NK-92 (cell line): ENCODE measurements around the gene TSFM.
"Not testable (repeated sequence)": the region's sequence is repeated elsewhere in the genome, so short reads cannot be mapped to it uniquely, and the experiment has no call there.

ENCODE experiments used
- DNase-seq: peaks from one replicate; lab custom pipeline; 2025; ENCODE audit not compliant: unreplicated experiment; lab: John Stamatoyannopoulos, UW

TSFM gene

DNA sequence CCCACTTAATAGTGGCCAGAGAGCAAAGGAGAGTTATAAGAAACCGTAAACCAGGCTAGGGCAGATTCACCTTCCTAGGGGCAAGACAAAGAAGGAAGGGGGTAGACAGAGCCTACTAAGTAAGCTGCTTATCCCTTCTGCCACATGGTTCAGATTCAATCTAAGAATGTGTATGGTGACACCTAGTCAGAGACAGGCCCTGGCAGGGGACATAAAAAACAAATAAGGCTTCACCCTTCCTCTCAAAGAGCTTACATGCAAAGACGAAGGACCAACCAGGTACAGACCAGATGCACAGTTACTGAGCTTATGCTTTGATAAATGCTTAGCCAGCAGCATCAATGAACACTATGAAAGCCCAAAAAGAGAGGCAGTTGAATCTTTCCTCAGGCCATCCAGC is 20.1 kb upstream of the TSFM start:
- no peak for DNase-seq

DNA sequence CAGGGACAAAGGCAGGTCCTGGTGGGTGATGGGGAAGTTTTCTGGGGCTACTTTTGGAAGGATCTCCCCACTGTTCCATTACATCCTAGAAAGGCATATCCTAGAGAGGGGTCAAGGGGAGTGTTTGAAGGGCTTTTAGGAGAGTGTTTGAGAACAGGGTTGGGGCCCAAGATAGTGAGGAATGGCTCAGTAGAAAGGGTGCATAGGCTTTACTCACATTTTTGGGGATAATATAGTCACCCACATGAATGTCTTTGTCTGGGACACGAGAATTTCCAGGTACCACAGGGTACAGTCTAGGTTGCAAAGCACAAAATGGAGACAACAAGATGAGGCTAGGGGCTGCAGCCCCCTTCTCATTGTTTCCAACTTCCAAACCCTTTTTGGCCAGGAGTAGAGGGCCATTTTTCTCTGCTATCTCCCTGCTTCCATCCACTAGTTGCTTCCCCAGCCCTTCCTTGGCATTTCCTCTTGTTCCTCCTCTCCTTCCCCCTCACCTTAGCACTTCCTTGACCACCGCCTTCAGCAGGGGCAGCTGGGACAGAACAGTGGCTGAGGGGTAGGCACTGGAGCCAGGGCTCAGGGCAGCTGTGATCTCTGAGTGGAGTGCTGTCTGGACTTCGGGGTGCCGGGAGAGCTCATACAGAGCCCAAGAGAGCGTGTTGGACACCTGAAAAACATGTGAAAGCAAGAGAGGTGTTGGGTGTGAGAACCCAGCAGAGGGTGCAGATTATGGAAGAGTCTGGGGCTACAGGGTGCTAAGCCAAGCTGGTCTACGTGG is 18.5 kb upstream of the TSFM start:
- DNase-seq: no peak

DNA sequence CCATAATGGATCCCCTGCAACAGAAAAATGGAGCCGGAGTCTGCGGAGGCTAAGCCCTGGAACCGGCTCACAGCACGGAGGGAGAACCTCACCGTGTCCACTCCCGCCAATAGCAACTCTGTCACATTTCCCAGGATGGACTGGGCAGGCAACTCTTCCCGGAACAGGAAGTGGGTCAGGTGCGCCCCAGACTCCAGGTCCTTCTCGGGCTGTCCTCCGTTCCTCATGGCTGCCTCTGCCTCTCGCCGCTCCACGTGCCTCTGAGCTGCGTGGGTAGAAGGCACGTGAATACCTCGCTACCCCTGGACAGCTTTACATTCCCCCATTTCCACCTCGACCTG is 18.0 kb upstream of the TSFM start:
- DNase-seq: no peak

DNA sequence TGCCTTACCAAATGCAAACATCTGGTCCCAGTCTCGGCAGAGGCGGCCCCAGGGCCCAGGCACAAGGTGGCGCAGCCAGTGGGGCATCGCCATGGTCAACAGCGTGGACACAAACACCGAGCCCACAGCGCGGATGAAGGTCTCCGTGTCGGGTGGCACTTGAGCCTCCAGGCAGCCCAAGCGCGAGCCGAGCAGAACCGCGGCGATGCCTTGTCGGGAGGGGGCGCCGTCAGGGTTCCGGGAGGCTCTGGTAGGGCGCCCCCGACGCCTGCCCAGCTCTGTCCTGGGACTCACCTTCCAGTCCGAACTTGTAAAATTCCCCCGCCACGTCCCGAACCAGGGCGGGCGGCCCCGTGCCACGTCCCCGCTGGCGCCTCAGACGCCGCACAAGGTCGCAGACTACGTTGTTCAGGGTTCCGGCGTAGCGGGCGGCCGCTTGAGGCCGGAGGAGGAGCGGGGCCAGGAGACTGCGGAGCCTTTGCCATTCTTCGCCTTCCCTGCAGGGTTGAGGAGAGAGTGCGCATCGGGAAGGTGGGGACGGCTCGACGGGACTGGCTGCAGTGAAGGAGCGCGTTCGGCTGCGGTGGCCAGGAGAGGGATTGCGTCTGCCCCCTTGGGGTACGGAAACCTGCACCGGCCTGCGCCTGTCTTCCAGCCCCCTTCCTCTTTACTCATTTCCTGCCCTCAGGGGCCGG is 17.4 kb upstream of the TSFM start:
- DNase-seq: no peak

DNA sequence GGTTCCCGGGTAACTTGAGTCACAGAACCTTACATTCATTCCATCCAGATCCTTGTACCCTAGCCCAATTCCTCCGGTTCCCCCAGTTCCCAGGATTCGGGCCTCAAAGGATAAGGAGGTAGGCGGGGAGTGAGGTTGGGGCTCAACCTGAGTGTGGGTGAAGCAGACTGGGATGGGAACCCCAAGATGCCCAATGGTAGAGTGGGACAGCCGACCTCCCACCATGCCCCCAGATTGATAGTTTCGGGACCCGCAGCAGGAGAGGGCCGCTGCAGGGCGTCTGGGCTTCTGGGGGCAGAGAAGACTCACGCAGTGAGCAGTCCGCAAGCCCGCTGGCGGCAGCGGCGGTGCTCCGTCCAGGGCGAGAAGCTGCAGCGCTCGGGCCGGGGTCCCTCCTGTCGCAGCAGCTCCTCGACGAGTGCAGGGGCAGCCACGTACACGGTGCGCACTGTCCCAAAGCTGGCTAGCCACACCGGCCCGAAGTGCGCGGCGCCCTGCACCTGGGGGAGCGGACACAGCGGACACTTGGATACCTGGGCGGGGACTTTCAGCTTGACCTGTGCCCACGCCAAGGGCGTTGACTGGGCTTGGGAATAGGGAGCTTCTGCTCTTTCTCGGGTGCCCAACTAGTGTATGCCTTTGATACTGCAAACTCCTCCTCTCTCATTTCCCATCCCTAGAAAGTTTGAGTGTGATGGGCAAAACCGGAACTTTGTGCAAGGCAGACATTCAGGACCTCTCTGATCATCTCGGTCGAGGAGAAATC is 16.7 kb upstream of the TSFM start:
- DNase-seq: no peak

DNA sequence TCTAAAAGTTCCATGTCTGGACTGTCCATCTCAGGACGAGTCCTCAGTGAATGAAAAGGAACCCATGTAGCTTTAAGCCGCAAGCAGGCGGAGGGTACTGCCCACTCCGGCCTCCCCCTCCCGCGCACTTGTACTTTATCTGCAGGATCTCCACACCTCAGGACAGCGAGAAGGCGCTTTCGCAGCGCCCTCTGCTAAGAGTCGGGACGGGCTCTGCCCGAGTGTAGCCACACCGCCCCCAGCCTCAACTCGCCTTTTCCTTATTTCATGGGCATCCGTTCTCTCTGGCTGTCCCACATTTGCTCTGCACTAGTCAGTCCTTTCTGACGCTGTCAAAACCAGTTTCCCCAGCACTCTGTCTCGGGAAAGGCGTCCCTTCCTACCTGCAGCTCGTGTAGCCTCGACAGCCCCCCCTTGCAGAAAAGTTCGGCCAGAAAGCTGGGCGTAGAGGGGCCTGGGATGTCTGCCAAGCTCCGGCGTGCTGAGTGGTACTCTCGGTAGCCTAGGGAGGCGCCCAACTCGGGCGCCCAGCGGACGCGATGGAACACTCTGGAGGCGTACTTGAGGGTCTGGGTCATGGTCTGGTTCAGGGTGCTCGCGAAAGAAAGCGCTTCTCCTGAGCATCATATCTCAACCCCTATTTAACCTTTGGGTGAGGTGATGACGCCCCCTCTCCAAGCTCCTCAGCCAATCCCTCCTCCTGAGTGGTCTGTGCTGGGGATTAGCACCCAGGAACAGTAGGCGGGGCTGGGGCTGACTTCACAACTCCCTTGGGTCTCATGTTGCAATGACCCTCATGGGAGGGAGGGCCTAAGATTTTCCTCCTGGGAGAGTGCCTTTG is 15.9 kb upstream of the TSFM start, which contains the start of gene CYP27B1:
CYP27B1 (minus strand) TSS at position 615 of the 841 bp plus-strand sequence; CDS start at position 578, 37 bp downstream.
- no peak for DNase-seq

DNA sequence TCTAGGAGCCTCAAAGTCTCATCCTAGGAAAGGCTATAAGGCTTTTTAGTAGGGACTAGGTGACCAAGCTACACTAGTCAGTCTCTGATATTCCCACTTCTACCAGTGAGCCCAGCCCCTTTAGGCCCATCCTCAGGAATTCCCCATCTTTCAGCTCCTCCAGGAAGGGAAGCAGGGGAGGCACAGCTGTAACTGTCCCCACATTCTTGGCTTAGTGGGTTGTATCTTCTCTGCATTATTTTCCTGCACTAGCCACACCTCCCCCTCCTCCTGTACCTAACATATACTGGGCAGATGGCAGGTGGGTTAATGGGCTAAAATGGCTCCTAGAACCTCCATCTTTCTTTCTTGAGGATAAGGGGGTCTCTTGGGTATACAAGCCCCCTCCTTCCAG is 15.3 kb upstream of the TSFM start:
- no peak for DNase-seq

DNA sequence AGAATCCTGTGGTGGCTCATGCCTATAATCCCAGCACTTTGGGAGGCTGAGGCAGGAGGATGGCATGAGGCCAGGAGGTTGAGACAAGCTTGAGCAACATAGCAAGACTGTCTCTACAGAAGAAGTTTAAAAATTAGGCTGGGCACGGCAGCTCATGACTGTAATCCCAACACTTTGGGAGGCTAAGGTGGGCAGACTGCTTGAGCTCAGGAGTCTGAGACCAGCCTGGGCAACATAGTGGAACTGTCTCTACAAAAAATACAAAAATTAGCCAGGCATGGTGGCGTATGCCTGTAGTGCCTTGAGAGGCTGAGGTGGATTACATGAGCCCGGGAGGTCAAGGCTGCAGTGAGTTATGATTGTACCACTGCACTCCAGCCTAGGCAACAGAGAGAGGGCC is 14.7 kb upstream of the TSFM start:
- DNase-seq: no peak

DNA sequence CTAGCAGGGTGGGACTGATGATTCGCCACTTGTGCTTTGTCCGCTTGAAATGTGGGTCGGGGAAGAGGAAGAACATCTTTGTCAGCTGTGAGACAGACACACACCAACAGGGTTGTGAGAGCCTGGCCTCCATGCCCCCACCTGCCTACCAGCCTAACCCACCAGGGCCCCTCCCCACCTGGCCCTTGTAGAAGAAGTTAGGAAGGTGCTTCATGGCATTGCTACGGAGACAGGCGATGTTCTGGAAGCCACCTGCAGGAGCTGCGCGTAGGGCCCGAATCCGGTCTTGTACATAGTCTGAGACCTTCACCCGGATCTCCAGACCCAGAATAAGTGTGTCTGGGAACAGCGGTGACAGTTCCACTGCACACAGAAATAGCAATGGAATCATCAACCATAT is 13.0 kb upstream of the TSFM start:
- DNase-seq: no peak

DNA sequence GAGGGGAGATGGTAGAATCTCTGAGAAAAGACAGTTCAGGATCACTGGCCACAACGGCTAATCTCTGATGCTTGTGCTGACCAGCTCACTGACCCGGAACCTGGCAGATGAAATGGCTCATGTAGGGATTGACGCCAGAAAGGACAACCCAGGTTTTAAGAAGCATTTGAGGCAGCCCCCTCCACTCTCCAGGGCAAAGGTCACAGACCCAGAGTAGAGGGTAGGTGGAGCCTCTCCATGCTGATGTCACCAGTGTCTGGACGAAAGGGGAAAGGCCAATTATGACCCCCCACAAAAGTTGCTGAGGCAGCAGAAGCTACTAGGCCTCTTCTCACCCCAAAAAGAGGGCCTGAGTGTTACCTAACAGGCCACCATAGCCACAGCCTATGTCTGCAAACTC is 11.9 kb upstream of the TSFM start:
- no peak for DNase-seq

DNA sequence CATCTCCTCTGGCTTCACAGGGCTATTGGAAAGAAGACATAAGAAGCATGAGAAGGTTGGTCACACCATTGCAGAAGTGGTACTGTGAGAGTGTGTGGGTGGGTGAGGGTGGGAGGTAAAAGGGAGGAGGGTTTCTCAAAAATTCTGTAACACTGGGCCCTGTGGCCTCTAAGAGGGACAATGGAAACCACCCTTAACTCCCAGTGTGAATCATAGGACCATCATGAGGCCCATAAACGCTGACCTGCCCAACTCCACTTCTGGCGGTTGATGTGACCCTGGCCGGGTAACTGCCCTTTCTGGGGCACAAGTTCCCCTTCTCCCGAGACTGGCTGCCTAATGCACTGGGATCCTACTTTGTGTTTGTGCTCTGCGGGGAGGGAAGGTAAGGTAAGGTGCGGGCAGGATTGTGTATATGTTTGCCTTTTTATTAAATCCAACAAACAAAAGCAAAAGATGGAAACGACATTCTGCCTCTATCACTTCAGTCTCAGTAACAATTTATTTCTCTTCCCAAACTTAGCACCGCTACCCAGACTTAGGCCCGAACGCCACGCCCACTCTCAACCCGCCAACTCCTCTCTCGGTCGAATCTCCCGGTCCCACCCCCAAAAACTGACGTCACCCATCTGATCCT is 11.2 kb upstream of the TSFM start:
- DNase-seq: peak; percentile 8

DNA sequence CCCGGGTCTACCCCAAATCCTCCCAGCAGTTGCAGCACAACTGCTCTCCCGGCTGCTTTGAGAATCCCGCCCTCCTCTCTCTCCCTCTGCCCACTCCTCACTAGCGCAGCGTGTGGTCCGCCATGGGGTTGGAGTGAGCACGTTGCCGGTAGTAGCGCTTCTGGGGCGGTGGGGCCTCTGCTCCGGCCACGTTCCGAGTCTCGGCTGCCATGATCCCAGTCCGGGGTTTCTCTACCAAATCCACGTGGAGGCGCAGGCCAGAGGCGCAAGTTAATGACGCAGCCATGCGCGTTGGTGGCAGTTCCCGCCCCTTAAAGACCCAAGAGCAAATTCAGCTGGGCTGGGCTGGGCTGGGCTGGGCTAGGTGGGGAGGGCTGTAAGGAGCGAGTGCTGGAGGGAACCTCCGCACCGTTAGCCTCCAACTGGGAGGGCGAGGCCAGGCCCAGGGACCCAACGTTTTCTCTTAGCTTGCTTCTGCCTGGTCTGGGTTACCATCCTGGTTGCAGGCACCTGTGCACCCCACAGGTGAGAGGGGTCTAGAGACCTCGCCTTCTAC is 10.6 kb upstream of the TSFM start, which contains the start of gene METTL1:
METTL1 (minus strand) TSS at position 233 of the 556 bp plus-strand sequence; CDS start at position 211, 22 bp downstream.
- DNase-seq: no peak

DNA sequence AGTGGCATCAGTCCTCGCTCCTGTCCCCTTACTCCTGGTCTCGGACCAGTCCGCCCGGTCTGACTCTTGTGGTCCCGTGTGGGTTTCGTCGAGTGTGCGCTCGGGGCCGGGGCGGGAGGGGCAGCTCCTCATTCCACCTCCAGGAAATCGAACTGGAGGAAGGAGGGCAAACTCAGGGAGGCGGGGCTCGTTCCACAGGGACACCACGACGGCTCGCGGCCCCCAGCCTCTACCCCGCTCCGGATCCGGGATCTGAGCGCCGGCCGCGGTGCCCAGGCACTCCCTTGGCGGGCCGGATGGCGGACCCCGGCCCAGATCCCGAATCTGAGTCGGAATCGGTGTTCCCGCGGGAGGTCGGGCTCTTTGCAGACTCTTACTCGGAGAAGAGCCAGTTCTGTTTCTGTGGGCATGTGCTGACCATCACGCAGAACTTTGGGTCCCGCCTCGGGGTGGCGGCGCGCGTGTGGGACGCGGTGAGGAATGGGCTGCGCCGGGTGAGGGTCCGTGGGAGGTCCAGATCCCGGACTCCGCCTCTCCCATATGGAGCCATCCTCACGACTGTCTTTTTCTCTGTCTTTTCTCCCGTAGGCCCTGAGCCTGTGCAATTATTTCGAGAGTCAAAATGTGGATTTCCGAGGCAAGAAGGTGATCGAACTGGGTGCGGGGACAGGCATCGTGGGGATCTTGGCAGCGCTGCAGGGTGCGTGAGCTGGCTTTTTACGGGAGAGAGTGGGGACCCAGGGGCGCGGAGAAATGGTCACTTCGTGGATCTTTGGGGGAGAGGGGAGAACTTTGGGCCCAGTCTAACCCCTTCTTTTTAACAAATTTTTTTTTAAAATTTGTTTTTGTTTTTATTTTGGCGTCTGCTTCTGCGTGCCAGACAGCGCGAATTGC is 9.9 kb upstream of the TSFM start, which contains the start of gene EEF1AKMT3:
EEF1AKMT3 (plus strand) TSS at position 186 of the 894 bp plus-strand sequence; CDS start at position 297, 111 bp downstream.
- DNase-seq: no peak

DNA sequence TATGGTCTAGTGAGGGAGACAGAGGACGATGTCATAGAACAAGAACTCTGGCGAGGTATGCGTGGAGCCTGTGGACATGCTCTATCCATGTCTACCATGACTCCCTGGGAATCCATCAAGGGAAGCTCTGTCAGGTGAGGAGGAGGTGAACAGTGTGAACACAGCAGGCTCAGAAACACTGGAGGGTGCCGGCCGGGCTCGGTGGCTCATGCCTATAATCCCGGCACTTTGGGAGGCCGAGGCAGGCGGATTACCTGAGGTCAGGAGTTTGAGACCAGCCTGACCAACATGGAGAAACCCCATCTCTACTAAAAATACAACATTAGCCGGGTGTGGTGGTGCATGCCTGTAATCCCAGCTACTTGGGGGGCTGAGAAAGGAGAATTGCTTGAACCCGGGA is 8.0 kb upstream of the TSFM start:
- DNase-seq: not testable (repeated sequence)

DNA sequence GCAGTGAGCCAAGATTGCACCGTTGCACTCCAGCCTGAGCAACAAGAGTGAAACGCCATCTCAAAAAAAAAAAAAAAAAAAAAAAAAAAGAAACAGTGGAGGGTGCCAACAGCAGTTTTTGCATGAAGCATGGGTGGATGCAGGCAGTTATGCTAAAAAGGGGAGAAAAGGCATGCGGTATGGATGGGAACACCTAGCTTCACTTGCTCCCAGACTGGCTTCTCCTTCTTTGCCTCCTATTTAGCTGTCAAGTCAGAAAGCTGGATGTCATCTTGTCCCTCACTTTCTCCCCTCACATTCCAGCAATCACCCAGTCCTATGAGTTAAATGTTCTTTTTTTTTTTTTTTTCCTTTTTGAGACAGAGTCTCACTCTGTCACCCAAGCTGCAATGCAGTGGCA is 7.5 kb upstream of the TSFM start:
- DNase-seq: no peak

DNA sequence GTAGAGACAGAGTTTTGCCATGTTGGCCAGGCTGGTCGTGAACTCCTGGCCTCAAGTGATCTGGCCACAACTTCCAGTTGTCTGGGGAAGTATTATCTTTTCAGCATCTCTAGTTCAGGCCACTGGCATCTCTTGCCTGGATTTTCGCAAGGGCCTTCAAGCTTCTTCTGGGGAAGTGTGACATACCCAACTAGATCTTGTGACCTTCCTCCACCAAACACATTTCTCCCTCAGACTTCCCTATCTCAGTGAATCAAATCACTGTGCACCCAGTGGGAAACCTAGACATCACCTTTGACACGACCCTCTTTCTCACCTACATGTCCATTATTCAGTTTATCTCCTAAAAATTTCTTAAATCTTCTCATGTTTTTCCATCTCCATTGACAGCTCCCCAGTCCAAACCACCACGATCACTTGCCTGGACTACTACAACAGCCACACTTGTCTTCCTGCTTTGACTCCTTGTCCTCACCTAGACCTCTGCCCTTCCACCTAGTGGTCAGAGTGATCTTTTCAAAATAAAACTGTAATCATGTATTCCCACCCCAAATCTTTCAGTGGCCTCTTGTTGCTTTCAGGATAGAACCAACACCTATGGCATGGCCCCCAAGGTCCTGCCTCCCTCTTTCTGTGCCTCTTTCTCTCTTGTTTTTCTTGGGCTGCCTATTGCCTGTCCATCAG is 6.9 kb upstream of the TSFM start:
- no peak for DNase-seq

DNA sequence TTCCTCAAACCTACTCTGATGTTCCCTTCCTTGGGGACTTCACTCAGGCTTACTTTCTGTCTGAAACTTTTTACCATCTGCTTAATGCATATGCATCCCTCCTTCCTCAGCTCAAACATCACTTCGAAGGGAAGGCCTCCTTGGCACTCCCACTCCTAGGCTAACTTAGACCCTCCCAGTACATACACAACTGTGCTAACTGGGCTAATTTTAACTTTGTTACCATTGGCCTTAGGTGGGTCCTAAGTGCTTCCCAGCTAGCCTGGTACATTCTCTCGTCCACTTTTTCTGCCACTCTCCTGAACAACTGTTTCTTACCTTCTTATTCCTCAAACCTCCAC is 6.4 kb upstream of the TSFM start:
- no peak for DNase-seq

DNA sequence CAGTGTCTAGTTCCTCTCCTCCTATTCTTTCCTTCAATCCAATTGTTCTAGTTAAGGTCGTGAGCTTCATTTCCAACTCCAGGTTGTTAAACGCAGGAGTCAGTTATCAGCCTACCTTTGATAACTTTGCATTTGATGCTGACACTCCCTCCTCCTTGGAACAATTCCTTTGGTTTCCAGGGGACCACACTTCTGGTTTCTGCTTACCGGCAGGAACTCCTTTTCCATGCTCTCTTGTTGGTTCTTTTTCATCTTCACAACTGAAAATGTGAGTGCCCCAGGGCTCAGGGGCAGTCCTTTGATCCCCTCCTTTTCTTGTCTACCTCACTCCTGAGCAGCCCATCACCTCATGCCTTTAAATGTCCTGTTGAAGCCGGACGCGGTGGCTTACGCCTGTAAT is 5.2 kb upstream of the TSFM start:
- no peak for DNase-seq

DNA sequence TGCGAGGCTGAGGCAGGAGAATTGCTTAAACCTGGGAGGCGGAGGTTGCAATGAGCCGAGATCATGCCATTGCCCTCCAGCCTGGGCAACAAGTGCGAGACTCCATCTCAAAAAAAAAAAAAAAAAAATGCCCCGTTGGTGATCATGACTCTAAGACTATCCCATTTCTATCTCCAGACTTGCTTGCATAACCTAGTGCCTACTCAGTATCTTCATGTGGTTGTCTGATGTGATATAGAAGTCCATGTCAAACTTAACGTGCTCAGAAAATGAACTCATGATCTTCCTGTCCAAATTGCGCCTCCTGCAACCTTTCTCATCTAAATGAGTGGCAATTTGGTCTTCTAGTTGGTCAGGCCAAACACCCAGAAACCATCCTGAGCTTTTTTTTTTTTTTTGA is 4.7 kb upstream of the TSFM start:
- no peak for DNase-seq
